ENCODE results near the gene FUCA2.
A peak's percentile ranks its signal among the peaks of the same experiment; 100 is the strongest.
"Not testable (repeated sequence)": the region's sequence is repeated elsewhere in the genome, so short reads cannot be mapped to it uniquely, and the experiment has no call there.

The FUCA2 gene

DNA sequence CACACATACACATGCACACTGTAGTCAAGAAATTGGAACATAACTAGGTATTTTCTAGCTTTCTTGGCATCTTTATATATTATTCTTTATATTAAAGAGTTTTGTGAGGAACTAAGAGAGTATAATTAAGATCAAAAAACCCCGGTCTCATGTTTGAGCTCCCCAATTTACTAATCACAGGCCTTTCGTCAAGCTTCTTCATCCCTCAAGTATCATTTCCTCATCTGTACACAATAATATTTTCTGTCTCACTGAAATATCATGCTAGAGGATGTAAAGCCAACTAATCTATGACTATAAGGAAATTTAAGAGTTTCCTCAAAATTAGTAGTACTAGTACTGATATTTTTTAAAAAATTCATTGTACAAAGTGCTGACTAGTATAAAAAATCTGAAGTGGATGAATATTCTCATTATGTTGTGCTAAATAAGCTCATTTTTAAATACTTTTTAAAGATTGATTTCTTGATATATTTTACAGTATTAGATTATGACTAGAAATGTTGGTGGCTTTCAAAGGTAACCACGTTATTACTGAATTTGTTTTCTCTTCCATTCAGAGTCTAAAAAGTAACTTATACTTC lies 32.9 kb downstream of the FUCA2 start:
- Histone ChIP-seq H3K4me3 (no peak overlapping the region), H3K9ac (ENCODE audit: insufficient read length) (no peak overlapping the region), H3K27ac (no peak overlapping the region), H3K36me3 (ENCODE audit: insufficient read depth, low read length) (no peaks in the 10 kb centered on the region), H3K9me3 (ENCODE audit: low read depth, low read length) (no peaks in the 10 kb centered on the region)
- DNase-seq (ENCODE audit: low read depth, low spot score), result no peak
- TF ChIP-seq POLR2AphosphoS5 (IDR thresholded peaks at IDR 0.05; ENCODE audit: borderline replicate concordance, low read depth, low read length) (no peak), FOXP2 (optimal IDR thresholded peaks at IDR 0.05; ENCODE audit: control extremely low read depth, extremely low read length, insufficient read depth) (no peak)

DNA sequence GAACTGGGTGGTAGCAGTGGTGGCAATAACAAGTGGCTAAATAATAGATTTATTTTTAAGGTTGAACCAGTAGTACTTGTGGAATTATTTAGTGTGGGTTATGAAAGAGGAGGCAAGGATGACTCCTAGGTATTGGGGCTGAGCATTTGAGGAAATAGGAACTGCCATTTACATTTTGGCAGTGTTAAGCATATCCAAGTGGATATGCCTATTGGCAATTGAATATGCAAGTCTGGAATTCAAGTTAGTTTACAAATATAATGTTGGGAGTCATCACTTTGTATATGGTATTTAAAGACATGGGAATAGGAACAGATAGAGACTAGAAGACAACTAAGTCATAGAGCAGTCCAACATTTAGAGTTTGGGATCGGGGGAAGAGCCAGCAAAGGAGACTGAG lies 35.0 kb downstream of the FUCA2 start:
- Histone ChIP-seq H3K27ac (no peak overlapping the region), H3K9ac (ENCODE audit: insufficient read length) (no peak overlapping the region), H3K9me3 (ENCODE audit: low read depth, low read length) (no peaks in the 10 kb centered on the region), H3K4me3 (no peak overlapping the region), H3K36me3 (ENCODE audit: insufficient read depth, low read length) (no peaks in the 10 kb centered on the region)
- no peak for DNase-seq (ENCODE audit: low read depth, low spot score)
- TF ChIP-seq POLR2AphosphoS5 (IDR thresholded peaks at IDR 0.05; ENCODE audit: borderline replicate concordance, low read depth, low read length) (no peak), EZH2 (IDR thresholded peaks at IDR 0.05) (no peak), FOXP2 (optimal IDR thresholded peaks at IDR 0.05; ENCODE audit: control extremely low read depth, extremely low read length, insufficient read depth) (no peak)

DNA sequence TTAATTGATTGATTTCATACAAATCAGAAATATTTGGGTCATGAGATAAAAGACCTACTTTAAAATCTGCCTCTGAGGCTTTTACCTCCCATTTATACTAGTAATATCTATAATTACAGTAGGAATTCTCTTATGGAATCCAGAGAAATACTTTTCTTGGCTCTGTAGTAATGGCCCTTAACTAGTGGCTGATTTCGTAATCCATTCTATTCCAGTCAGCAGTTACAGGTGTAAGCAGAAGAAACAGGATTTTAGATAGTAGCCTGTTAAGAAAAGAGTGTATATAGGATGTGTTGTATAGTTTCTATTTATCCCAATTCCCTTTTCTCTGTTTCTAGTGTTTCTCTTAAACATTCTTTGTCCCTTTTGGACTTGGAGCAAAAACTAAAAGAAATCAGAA lies 39.7 kb downstream of the FUCA2 start:
- no peak overlapping the region for H3K27ac ChIP-seq
- DNase-seq (ENCODE audit: low read depth, low spot score), result no peak
- no peaks in the 10 kb centered on the region for H3K9me3 ChIP-seq (ENCODE audit: low read depth, low read length)
- TF ChIP-seq EZH2 (IDR thresholded peaks at IDR 0.05) (no peak), FOXP2 (optimal IDR thresholded peaks at IDR 0.05; ENCODE audit: control extremely low read depth, extremely low read length, insufficient read depth) (no peak), POLR2AphosphoS5 (IDR thresholded peaks at IDR 0.05; ENCODE audit: borderline replicate concordance, low read depth, low read length) (no peak)
- no peaks in the 10 kb centered on the region for H3K36me3 ChIP-seq (ENCODE audit: insufficient read depth, low read length)
- no peak overlapping the region for H3K4me3 ChIP-seq
- H3K9ac ChIP-seq (ENCODE audit: insufficient read length), result no peak overlapping the region

DNA sequence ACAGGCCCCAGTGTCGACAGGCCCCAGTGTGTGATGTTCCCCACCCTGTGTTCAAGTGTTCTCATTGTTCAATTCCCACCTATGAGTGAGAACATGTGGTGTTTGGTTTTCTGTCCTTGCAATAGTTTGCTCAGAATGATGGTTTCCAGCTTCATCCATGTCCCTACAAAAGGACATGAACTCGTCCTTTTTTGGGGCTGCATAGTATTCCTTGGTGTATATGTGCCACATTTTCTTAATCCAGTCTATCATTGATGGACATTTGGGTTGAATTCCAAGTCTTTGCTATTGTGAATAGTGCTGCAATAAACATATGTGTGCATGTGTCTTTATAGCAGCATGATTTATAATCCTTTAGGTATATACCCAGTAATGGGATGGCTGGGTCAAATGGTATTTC lies 42.7 kb downstream of the FUCA2 start:
- not testable (repeated sequence) for H3K9me3 ChIP-seq (ENCODE audit: low read depth, low read length); H3K36me3 ChIP-seq (ENCODE audit: insufficient read depth, low read length); H3K4me3 ChIP-seq; DNase-seq (ENCODE audit: low read depth, low spot score); H3K27ac ChIP-seq; H3K9ac ChIP-seq (ENCODE audit: insufficient read length)

DNA sequence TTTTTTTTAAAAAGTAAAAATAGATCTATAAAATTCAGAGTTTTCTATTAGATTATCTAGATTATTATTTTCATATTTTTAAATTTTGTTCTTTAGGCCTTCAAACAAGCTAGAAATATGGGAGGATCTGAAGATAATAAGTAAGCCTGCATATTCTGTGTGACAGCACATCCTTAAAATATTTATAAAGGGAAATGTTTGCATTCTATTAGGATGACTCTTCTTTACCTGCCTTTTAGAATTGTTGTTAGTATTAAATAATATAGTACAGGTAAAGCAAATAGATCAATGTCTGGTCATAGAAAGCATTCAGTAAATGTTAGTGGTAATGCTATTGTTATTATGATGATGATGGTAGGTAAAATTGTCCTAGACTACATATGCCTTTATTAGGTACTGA lies 43.5 kb downstream of the FUCA2 start:
- Histone ChIP-seq H3K9ac (ENCODE audit: insufficient read length) (no peak overlapping the region), H3K27ac (no peak overlapping the region), H3K4me3 (no peak overlapping the region), H3K9me3 (ENCODE audit: low read depth, low read length) (no peaks in the 10 kb centered on the region), H3K36me3 (ENCODE audit: insufficient read depth, low read length) (no peaks in the 10 kb centered on the region)
- DNase-seq (ENCODE audit: low read depth, low spot score), result no peak
- no peak for TF ChIP-seq EZH2 (IDR thresholded peaks at IDR 0.05)
- TF ChIP-seq FOXP2 (optimal IDR thresholded peaks at IDR 0.05; ENCODE audit: control extremely low read depth, extremely low read length, insufficient read depth), result no peak
- no peak for TF ChIP-seq POLR2AphosphoS5 (IDR thresholded peaks at IDR 0.05; ENCODE audit: borderline replicate concordance, low read depth, low read length)

DNA sequence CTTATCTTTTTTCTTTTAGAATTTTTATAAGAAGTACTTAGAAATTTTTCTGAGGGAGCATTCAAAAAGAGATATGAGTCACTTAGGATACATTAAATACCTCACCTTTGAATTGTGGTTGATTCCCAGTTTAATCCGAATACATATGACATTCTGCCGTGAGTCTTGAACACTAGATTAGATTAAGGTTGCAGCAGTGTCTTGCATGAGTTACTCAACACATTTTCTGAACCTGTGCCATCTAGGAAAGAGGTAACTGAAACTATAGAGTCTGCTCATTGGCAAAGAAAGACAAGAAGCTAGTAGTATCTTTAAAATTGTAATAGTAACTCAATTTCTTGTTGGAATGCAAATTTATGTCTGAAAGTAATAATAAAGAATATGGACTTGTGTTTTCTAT lies 46.0 kb downstream of the FUCA2 start:
- Histone ChIP-seq H3K27ac (no peak overlapping the region), H3K36me3 (ENCODE audit: insufficient read depth, low read length) (no peaks in the 10 kb centered on the region), H3K9me3 (ENCODE audit: low read depth, low read length) (no peaks in the 10 kb centered on the region), H3K9ac (ENCODE audit: insufficient read length) (no peak overlapping the region), H3K4me3 (no peak overlapping the region)
- TF ChIP-seq FOXP2 (optimal IDR thresholded peaks at IDR 0.05; ENCODE audit: control extremely low read depth, extremely low read length, insufficient read depth) (no peak), POLR2AphosphoS5 (IDR thresholded peaks at IDR 0.05; ENCODE audit: borderline replicate concordance, low read depth, low read length) (no peak), EZH2 (IDR thresholded peaks at IDR 0.05) (no peak)
- no peak for DNase-seq (ENCODE audit: low read depth, low spot score)

DNA sequence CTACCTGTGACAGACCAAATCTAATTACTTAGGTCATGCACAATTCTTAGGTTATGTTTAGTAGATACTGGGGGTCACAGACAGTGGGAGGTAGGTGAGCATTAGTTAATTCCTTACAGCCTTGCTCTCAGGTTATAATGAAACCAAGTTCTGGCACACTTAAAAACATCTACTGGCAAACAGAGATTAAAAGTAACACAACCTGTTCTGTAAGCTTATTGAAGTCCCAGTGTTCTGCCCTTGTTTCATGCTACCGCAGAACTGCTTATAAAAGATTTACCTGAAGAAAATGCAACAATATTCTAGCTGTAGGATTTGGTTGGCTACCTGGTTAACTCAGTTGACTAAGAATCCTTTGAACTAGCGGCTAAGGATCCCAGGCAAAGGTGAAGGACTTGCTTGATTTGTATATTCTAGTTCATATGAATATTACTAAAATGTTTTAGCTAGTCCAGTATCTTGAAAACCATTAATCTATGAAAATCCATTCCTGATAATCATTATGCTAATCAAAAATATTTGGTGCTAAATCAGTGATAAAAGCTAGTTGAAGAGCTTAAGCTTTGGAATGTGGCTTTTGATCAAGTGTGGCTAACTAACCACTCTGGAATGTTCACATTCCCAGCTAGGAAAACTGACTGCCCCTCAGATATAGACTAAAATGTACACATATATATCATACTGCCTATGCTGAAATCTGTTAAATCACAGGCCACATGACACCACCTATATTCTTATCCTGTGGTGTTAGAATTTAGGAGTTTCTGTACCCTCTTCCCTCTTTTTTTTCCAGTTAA lies 53.8 kb downstream of the FUCA2 start:
- Histone ChIP-seq H3K9me3 (ENCODE audit: low read depth, low read length) (no peaks in the 10 kb centered on the region), H3K36me3 (ENCODE audit: insufficient read depth, low read length) (no peaks in the 10 kb centered on the region), H3K9ac (ENCODE audit: insufficient read length) (no peak overlapping the region), H3K27ac (no peak overlapping the region), H3K4me3 (no peak overlapping the region)
- no peak for TF ChIP-seq POLR2AphosphoS5 (IDR thresholded peaks at IDR 0.05; ENCODE audit: borderline replicate concordance, low read depth, low read length)
- no peak for TF ChIP-seq EZH2 (IDR thresholded peaks at IDR 0.05)
- TF ChIP-seq FOXP2 (optimal IDR thresholded peaks at IDR 0.05; ENCODE audit: control extremely low read depth, extremely low read length, insufficient read depth), result no peak
- no peak for DNase-seq (ENCODE audit: low read depth, low spot score)

DNA sequence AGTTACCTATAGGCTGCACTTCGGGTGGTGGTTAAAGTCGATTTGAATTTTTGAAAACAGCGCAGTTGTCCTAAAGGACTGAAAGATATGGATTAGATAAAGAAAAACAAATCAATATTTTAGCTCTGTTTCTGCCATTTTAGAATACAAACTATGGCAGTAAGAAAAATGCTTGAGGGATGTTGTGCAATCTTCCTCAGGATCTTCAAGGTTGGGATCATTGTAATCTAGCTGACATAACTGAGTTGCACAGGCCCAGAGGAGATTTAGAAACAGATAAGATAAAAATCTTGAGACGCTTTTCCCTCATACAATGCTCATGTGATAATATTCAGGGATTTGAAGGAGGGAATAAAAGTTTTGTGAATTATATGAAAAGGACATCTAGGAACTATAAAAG lies 60.0 kb downstream of the FUCA2 start:
- Histone ChIP-seq H3K9me3 (ENCODE audit: low read depth, low read length) (no peaks in the 10 kb centered on the region), H3K4me3 (peak overlapping the region; percentile 83), H3K27ac (no peak overlapping the region), H3K9ac (ENCODE audit: insufficient read length) (peak overlapping the region; percentile 77), H3K36me3 (ENCODE audit: insufficient read depth, low read length) (no peaks in the 10 kb centered on the region; the same call in 1 of the 2 replicates)
- TF ChIP-seq EZH2 (IDR thresholded peaks at IDR 0.05) (no peak), FOXP2 (optimal IDR thresholded peaks at IDR 0.05; ENCODE audit: control extremely low read depth, extremely low read length, insufficient read depth) (no peak), POLR2AphosphoS5 (IDR thresholded peaks at IDR 0.05; ENCODE audit: borderline replicate concordance, low read depth, low read length) (no peak)
- no peak for DNase-seq (ENCODE audit: low read depth, low spot score)

Measured in SK-N-MC (cell line).